Measurements from ENCODE around the gene LEMD1. TPM values are rescaled to one million over a fixed set of nuclear protein-coding genes. Genes with fewer than 3 reads are reported as not detected.

LEMD1 gene
- total RNA-seq, 1 experiment from 2014 or later = 26.3 TPM

DNA sequence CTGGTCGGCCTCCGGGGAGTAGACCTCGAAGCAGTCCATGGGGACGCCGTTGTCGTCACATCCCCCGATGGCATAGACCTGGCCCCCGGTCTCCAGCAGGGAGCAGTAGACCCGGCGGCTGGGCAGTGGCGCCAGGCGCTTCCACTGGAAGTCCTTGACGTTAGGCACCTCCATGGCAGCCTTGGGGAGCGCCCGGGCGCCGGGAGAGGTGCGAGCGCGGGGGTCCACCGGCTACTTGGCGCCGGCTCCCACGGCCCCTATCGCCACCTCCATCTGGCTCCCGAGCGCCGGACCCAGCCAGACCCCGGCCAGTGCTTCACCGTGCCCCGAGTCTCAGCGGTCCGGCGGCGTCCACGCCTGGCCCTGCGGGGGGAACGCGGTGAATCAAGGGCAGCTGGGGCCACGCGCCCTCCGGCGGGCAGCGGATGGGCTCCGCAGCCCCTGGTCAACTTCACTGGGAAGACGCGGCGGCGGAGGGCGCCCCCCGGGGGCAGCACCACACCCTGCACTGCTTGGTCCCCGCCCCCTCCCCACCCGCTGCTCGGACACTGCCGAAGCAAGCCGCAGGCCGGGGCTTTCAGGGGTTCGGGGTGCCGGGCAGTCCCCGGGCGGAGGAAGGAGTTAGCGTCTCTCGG is 78.3 kb downstream of the LEMD1 start (continued):
- TF ChIP-seq, protein P1, sequence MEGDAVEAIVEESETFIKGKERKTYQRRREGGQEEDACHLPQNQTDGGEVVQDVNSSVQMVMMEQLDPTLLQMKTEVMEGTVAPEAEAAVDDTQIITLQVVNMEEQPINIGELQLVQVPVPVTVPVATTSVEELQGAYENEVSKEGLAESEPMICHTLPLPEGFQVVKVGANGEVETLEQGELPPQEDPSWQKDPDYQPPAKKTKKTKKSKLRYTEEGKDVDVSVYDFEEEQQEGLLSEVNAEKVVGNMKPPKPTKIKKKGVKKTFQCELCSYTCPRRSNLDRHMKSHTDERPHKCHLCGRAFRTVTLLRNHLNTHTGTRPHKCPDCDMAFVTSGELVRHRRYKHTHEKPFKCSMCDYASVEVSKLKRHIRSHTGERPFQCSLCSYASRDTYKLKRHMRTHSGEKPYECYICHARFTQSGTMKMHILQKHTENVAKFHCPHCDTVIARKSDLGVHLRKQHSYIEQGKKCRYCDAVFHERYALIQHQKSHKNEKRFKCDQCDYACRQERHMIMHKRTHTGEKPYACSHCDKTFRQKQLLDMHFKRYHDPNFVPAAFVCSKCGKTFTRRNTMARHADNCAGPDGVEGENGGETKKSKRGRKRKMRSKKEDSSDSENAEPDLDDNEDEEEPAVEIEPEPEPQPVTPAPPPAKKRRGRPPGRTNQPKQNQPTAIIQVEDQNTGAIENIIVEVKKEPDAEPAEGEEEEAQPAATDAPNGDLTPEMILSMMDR (IDR thresholded peaks at IDR 0.05) = peak; percentile 38

DNA sequence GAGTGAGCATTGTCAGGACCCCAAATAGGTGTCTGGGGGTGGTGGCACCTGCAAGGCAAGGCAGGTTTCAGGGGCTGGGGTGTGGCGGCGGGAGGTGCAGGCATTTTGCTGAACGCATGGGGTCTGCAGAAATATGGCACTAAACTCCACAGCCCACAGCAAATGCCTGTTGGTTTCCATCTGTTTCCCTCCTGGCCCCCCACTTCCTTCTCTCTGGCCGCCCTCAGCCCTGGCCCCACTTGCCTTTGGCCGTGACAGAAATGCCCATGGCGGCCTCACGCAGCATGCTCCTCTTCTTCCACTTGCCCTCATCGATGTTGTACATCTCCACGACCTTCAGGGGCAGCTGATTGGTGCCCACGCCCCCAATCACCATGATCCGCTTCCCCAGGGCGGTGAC is 78.9 kb downstream of the LEMD1 start:
- Mint-ChIP-seq H3K27me3 (ENCODE audit: low read depth) (peaks cover 58% of the 10 kb centered on the region), H3K4me3 (peak overlapping the region; percentile 72), H3K9me3 (no peaks in the 10 kb centered on the region), H3K4me1 (peaks cover 25% of the 10 kb centered on the region), H3K27ac (no peak overlapping the region), H3K36me3 (no peaks in the 10 kb centered on the region)
- ChIA-PET POLR2A (no interaction called here), CTCF (interaction anchor here (0.6 to 2.1 kb wide), 2 partner anchors 29 to 88 kb away, joined by 3 to 5 read pairs; no protein-coding TSS in a partner anchor)
- ATAC-seq = no peak
- DNase-seq (ENCODE audit: low spot score) = no peak
- TF ChIP-seq SMAD3 (CRISPR knock-in tag; IDR thresholded peaks at IDR 0.05; ENCODE audit: borderline replicate concordance) = no peak
- TF ChIP-seq, protein P2, sequence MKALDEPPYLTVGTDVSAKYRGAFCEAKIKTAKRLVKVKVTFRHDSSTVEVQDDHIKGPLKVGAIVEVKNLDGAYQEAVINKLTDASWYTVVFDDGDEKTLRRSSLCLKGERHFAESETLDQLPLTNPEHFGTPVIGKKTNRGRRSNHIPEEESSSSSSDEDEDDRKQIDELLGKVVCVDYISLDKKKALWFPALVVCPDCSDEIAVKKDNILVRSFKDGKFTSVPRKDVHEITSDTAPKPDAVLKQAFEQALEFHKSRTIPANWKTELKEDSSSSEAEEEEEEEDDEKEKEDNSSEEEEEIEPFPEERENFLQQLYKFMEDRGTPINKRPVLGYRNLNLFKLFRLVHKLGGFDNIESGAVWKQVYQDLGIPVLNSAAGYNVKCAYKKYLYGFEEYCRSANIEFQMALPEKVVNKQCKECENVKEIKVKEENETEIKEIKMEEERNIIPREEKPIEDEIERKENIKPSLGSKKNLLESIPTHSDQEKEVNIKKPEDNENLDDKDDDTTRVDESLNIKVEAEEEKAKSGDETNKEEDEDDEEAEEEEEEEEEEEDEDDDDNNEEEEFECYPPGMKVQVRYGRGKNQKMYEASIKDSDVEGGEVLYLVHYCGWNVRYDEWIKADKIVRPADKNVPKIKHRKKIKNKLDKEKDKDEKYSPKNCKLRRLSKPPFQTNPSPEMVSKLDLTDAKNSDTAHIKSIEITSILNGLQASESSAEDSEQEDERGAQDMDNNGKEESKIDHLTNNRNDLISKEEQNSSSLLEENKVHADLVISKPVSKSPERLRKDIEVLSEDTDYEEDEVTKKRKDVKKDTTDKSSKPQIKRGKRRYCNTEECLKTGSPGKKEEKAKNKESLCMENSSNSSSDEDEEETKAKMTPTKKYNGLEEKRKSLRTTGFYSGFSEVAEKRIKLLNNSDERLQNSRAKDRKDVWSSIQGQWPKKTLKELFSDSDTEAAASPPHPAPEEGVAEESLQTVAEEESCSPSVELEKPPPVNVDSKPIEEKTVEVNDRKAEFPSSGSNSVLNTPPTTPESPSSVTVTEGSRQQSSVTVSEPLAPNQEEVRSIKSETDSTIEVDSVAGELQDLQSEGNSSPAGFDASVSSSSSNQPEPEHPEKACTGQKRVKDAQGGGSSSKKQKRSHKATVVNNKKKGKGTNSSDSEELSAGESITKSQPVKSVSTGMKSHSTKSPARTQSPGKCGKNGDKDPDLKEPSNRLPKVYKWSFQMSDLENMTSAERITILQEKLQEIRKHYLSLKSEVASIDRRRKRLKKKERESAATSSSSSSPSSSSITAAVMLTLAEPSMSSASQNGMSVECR (CRISPR knock-in tag; IDR thresholded peaks at IDR 0.05; ENCODE audit: borderline replicate concordance) = no peak
- TF ChIP-seq ATF1 (CRISPR knock-in tag; IDR thresholded peaks at IDR 0.05) = no peak
- no peak for TF ChIP-seq ZBTB21 (CRISPR knock-in tag; IDR thresholded peaks at IDR 0.05; ENCODE audit: borderline replicate concordance)
- TF ChIP-seq, protein P3, sequence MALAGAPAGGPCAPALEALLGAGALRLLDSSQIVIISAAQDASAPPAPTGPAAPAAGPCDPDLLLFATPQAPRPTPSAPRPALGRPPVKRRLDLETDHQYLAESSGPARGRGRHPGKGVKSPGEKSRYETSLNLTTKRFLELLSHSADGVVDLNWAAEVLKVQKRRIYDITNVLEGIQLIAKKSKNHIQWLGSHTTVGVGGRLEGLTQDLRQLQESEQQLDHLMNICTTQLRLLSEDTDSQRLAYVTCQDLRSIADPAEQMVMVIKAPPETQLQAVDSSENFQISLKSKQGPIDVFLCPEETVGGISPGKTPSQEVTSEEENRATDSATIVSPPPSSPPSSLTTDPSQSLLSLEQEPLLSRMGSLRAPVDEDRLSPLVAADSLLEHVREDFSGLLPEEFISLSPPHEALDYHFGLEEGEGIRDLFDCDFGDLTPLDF (CRISPR knock-in tag; IDR thresholded peaks at IDR 0.05) = no peak
- TF ChIP-seq, protein P4, sequence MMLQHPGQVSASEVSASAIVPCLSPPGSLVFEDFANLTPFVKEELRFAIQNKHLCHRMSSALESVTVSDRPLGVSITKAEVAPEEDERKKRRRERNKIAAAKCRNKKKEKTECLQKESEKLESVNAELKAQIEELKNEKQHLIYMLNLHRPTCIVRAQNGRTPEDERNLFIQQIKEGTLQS (CRISPR knock-in tag; conservative IDR thresholded peaks at IDR 0.05) = no peak
- TF ChIP-seq, protein P5, sequence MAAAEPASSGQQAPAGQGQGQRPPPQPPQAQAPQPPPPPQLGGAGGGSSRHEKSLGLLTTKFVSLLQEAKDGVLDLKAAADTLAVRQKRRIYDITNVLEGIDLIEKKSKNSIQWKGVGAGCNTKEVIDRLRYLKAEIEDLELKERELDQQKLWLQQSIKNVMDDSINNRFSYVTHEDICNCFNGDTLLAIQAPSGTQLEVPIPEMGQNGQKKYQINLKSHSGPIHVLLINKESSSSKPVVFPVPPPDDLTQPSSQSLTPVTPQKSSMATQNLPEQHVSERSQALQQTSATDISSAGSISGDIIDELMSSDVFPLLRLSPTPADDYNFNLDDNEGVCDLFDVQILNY (CRISPR knock-in tag; IDR thresholded peaks at IDR 0.05) = no peak
- TF ChIP-seq, protein P6, sequence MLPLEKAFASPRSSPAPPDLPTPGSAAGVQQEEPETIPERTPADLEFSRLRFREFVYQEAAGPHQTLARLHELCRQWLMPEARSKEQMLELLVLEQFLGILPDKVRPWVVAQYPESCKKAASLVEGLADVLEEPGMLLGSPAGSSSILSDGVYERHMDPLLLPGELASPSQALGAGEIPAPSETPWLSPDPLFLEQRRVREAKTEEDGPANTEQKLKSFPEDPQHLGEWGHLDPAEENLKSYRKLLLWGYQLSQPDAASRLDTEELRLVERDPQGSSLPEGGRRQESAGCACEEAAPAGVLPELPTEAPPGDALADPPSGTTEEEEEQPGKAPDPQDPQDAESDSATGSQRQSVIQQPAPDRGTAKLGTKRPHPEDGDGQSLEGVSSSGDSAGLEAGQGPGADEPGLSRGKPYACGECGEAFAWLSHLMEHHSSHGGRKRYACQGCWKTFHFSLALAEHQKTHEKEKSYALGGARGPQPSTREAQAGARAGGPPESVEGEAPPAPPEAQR (CRISPR knock-in tag; IDR thresholded peaks at IDR 0.05) = no peak
- TF ChIP-seq ZNF416 (CRISPR knock-in tag; IDR thresholded peaks at IDR 0.05) = no peak
- TF ChIP-seq, protein P7, sequence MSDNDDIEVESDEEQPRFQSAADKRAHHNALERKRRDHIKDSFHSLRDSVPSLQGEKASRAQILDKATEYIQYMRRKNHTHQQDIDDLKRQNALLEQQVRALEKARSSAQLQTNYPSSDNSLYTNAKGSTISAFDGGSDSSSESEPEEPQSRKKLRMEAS (CRISPR knock-in tag; IDR thresholded peaks at IDR 0.05) = no peak
- no peak for TF ChIP-seq OVOL2 (CRISPR knock-in tag; IDR thresholded peaks at IDR 0.05; ENCODE audit: borderline replicate concordance)
- TF ChIP-seq, protein P8, sequence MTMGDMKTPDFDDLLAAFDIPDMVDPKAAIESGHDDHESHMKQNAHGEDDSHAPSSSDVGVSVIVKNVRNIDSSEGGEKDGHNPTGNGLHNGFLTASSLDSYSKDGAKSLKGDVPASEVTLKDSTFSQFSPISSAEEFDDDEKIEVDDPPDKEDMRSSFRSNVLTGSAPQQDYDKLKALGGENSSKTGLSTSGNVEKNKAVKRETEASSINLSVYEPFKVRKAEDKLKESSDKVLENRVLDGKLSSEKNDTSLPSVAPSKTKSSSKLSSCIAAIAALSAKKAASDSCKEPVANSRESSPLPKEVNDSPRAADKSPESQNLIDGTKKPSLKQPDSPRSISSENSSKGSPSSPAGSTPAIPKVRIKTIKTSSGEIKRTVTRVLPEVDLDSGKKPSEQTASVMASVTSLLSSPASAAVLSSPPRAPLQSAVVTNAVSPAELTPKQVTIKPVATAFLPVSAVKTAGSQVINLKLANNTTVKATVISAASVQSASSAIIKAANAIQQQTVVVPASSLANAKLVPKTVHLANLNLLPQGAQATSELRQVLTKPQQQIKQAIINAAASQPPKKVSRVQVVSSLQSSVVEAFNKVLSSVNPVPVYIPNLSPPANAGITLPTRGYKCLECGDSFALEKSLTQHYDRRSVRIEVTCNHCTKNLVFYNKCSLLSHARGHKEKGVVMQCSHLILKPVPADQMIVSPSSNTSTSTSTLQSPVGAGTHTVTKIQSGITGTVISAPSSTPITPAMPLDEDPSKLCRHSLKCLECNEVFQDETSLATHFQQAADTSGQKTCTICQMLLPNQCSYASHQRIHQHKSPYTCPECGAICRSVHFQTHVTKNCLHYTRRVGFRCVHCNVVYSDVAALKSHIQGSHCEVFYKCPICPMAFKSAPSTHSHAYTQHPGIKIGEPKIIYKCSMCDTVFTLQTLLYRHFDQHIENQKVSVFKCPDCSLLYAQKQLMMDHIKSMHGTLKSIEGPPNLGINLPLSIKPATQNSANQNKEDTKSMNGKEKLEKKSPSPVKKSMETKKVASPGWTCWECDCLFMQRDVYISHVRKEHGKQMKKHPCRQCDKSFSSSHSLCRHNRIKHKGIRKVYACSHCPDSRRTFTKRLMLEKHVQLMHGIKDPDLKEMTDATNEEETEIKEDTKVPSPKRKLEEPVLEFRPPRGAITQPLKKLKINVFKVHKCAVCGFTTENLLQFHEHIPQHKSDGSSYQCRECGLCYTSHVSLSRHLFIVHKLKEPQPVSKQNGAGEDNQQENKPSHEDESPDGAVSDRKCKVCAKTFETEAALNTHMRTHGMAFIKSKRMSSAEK (CRISPR knock-in tag; IDR thresholded peaks at IDR 0.05; ENCODE audit: borderline replicate concordance) = no peak
- no peak for TF ChIP-seq GTF2I (CRISPR knock-in tag; conservative IDR thresholded peaks at IDR 0.05)
- TF ChIP-seq, protein P9, sequence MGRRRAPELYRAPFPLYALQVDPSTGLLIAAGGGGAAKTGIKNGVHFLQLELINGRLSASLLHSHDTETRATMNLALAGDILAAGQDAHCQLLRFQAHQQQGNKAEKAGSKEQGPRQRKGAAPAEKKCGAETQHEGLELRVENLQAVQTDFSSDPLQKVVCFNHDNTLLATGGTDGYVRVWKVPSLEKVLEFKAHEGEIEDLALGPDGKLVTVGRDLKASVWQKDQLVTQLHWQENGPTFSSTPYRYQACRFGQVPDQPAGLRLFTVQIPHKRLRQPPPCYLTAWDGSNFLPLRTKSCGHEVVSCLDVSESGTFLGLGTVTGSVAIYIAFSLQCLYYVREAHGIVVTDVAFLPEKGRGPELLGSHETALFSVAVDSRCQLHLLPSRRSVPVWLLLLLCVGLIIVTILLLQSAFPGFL (CRISPR knock-in tag; IDR thresholded peaks at IDR 0.05; ENCODE audit: borderline replicate concordance) = no peak
- TF ChIP-seq, protein P10, sequence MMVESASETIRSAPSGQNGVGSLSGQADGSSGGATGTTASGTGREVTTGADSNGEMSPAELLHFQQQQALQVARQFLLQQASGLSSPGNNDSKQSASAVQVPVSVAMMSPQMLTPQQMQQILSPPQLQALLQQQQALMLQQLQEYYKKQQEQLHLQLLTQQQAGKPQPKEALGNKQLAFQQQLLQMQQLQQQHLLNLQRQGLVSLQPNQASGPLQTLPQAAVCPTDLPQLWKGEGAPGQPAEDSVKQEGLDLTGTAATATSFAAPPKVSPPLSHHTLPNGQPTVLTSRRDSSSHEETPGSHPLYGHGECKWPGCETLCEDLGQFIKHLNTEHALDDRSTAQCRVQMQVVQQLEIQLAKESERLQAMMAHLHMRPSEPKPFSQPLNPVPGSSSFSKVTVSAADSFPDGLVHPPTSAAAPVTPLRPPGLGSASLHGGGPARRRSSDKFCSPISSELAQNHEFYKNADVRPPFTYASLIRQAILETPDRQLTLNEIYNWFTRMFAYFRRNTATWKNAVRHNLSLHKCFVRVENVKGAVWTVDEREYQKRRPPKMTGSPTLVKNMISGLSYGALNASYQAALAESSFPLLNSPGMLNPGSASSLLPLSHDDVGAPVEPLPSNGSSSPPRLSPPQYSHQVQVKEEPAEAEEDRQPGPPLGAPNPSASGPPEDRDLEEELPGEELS (CRISPR knock-in tag; IDR thresholded peaks at IDR 0.05) = no peak
